Activated CD4-positive, CD25-positive, alpha-beta regulatory T cell (primary cell): ENCODE results near the gene ABCD1.

Experiments used
- DNase-seq, 4 experiments: peaks; one replicate each; lab custom pipeline; 2025; lab: John Stamatoyannopoulos, UW

Gene ABCD1

GRCh38 chrX:153793291-153793690 lies 68.6 kb downstream of the ABCD1 start:
- DNase-seq: no peak
